ENCODE data around the gene SPARC.

GRCh38 chr5:151631941-151632340 lies 54.8 kb downstream of the SPARC start:
- TF ChIP-seq CTCF (optimal IDR thresholded peaks at IDR 0.05 in 1 of 3, IDR thresholded peaks at IDR 0.05 in 1 of 3, conservative IDR thresholded peaks at IDR 0.05 in 1 of 3; ENCODE audit: extremely low read depth in 1 of 3, insufficient read depth in 2 of 3, low read length in 3 of 3) (no peak), EZH2 (IDR thresholded peaks at IDR 0.05; ENCODE audit: low read length) (no peak)

Data from keratinocyte (primary cell).